H1 (cell line): ENCODE data around the gene MOSMO. TPM values are rescaled to one million over a fixed set of nuclear protein-coding genes. Genes with fewer than 3 reads are reported as not detected.
"Not testable (repeated sequence)": the region's sequence is repeated elsewhere in the genome, so short reads cannot be mapped to it uniquely, and the experiment has no call there.

ENCODE experiments used
- CTCF ChIA-PET: fragments of 300-600 bp; sonication (Branson Sonifier 250); formaldehyde crosslinking; loops from one replicate; lab custom pipeline; 2021; ENCODE audit not compliant: partially characterized antibody; lab: Charles Lee
- POLR2A ChIA-PET: fragments of 300-600 bp; sonication (Branson Sonifier 250); formaldehyde crosslinking; loops from one replicate; lab custom pipeline; 2021; ENCODE audit warnings: inconsistent platforms; ENCODE audit not compliant: partially characterized antibody; lab: Charles Lee
- DNase-seq, 2 experiments: peaks; one replicate each; pipeline versions ENCODE4 v3.0.0 to v3.0.0-alpha.2; 2010 to 2022; ENCODE audit warnings: low spot score in 2 of 2, low read depth in 1 of 2, mixed read lengths in 1 of 2
- FAIRE-seq: peaks from 2 replicates; lab custom pipeline; 2011; peaks lifted over from hg19 to GRCh38; lab: Jason Lieb, UNC
- H2AFZ ChIP-seq: 2 replicates; pipeline ENCODE4 v1.8.1; 2012; ENCODE audit warnings: low read length, inconsistent platforms
- H2AK5ac ChIP-seq: 2 replicates; pipeline ENCODE4 v1.6.1; 2013; ENCODE audit warnings: low read depth, low read length
- H2BK120ac ChIP-seq: replicated peaks from 2 replicates; pipeline ENCODE3; 2013; ENCODE audit warnings: low read depth, low read length, inconsistent platforms
- H2BK12ac ChIP-seq: 2 replicates; pipeline ENCODE4 v1.6.1; 2013; ENCODE audit warnings: low read depth, low read length
- H2BK15ac ChIP-seq: 2 replicates; pipeline ENCODE4 v1.6.1; 2013; ENCODE audit warnings: low read length
- H2BK20ac ChIP-seq: 2 replicates; pipeline ENCODE4 v1.6.1; 2013; ENCODE audit warnings: low read length
- H2BK5ac ChIP-seq: 2 replicates; pipeline ENCODE4 v1.6.1; 2013; ENCODE audit warnings: low read depth, low read length
- H3K14ac ChIP-seq: 2 replicates; pipeline ENCODE4 v1.6.1; 2013; ENCODE audit warnings: inconsistent platforms; ENCODE audit not compliant: insufficient read length
- H3K18ac ChIP-seq: 2 replicates; pipeline ENCODE4 v1.6.1; 2013; ENCODE audit warnings: low read length; ENCODE audit errors: extremely low read depth
- H3K23ac ChIP-seq: 2 replicates; pipeline ENCODE4 v1.6.1; 2013; ENCODE audit warnings: inconsistent platforms; ENCODE audit not compliant: insufficient read length
- H3K23me2 ChIP-seq: 2 replicates; pipeline ENCODE4 v1.6.1; 2013; ENCODE audit warnings: low read depth, low read length
- H3K27ac ChIP-seq: 2 replicates; pipeline ENCODE4 v1.6.1; 2011; ENCODE audit warnings: low read depth, low read length, inconsistent platforms
- H3K27me3 ChIP-seq, 4 experiments: replicated peaks in 1 of 4; 1 replicate in 1 of 4; 2 replicates in 3 of 4; pipeline versions ENCODE4 v1.6.1 to v1.8.1; 2011 to 2013; ENCODE audit warnings: low read length in 3 of 4, mild to moderate bottlenecking in 3 of 4, inconsistent platforms in 2 of 4, mixed read lengths in 2 of 4, moderate library complexity in 1 of 4; ENCODE audit not compliant: control insufficient read depth in 3 of 4, insufficient read depth in 3 of 4; ENCODE audit errors: extremely low read depth in 1 of 4
- H3K36me3 ChIP-seq, 4 experiments: 2 replicates each; pipeline versions ENCODE4 v1.6.1 to v1.8.1; 2011 to 2013; ENCODE audit warnings: mild to moderate bottlenecking in 4 of 4, low read length in 3 of 4, moderate library complexity in 2 of 4, control low read depth in 1 of 4, inconsistent platforms in 1 of 4; ENCODE audit not compliant: insufficient read depth in 4 of 4, control insufficient read depth in 2 of 4
- H3K4ac ChIP-seq: replicated peaks from 2 replicates; pipeline ENCODE3; 2013; ENCODE audit warnings: low read length, low read depth, mixed read lengths, inconsistent platforms; ENCODE audit not compliant: insufficient read length
- H3K4me1 ChIP-seq, 4 experiments: replicated peaks in 1 of 4; 1 replicate in 1 of 4; 2 replicates in 3 of 4; pipeline versions ENCODE4 v1.6.1 to v1.8.1; 2011 to 2013; ENCODE audit warnings: low read length in 3 of 4, inconsistent platforms in 2 of 4, mixed read lengths in 1 of 4; ENCODE audit not compliant: insufficient read depth in 4 of 4, control insufficient read depth in 3 of 4
- H3K4me2 ChIP-seq, 2 experiments: 2 replicates each; pipeline versions ENCODE4 v1.6.1 to v1.8.1; 2011 to 2013; ENCODE audit warnings: low read depth in 2 of 2, low read length in 2 of 2, control low read depth in 1 of 2, inconsistent platforms in 1 of 2, mild to moderate bottlenecking in 1 of 2; ENCODE audit not compliant: insufficient read depth in 1 of 2
- H3K4me3 ChIP-seq, 4 experiments: fragments of 200-600, 300-600 bp in 1 of 4; sonication (generic), shearing (Covaris generic), sonication (Bioruptor Twin) in 1 of 4; 2 replicates each; pipeline versions ENCODE4 v1.5.1 to v1.8.1; 2011 to 2016; ENCODE audit warnings: low read length in 4 of 4, low read depth in 3 of 4, control low read depth in 2 of 4, inconsistent platforms in 2 of 4, mild to moderate bottlenecking in 2 of 4, mixed read lengths in 1 of 4, moderate library complexity in 1 of 4; ENCODE audit not compliant: insufficient read depth in 2 of 4; ENCODE audit errors: extremely low read depth in 1 of 4
- H3K56ac ChIP-seq: replicated peaks from 2 replicates; pipeline ENCODE3; 2013; ENCODE audit warnings: low read depth, mild to moderate bottlenecking, mixed read lengths, low read length, inconsistent platforms; ENCODE audit not compliant: insufficient read length
- H3K79me1 ChIP-seq: 2 replicates; pipeline ENCODE4 v1.6.1; 2013; ENCODE audit warnings: low read depth, low read length, control low read depth
- H3K79me2 ChIP-seq, 2 experiments: 2 replicates each; pipeline versions ENCODE4 v1.6.1 to v1.8.1; 2012 to 2013; ENCODE audit warnings: low read length in 2 of 2, mild to moderate bottlenecking in 2 of 2, inconsistent platforms in 1 of 2; ENCODE audit not compliant: insufficient read depth in 2 of 2, control insufficient read depth in 1 of 2
- H3K9ac ChIP-seq, 4 experiments: replicated peaks in 1 of 4; 1 replicate in 1 of 4; 2 replicates in 3 of 4; pipeline versions ENCODE4 v1.6.1 to v1.8.1; 2011 to 2013; ENCODE audit warnings: low read depth in 3 of 4, low read length in 3 of 4, control low read depth in 2 of 4, mild to moderate bottlenecking in 2 of 4, moderate library complexity in 2 of 4, inconsistent platforms in 1 of 4; ENCODE audit errors: extremely low read depth in 1 of 4
- H3K9me3 ChIP-seq, 2 experiments: 2 replicates each; pipeline versions ENCODE4 v1.6.1 to v1.8.1; 2012 to 2013; ENCODE audit warnings: mild to moderate bottlenecking in 2 of 2, moderate library complexity in 2 of 2, control low read depth in 1 of 2, inconsistent platforms in 1 of 2, low read depth in 1 of 2, low read length in 1 of 2, mixed read lengths in 1 of 2; ENCODE audit not compliant: insufficient read depth in 2 of 2
- H4K20me1 ChIP-seq, 2 experiments: replicated peaks in 1 of 2; 2 replicates each; pipeline versions ENCODE3 to v1.8.1; 2011 to 2013; ENCODE audit warnings: inconsistent platforms in 2 of 2, low read length in 2 of 2, mild to moderate bottlenecking in 1 of 2; ENCODE audit not compliant: insufficient read depth in 2 of 2, control insufficient read depth in 1 of 2
- H4K5ac ChIP-seq: 2 replicates; pipeline ENCODE4 v1.6.1; 2013; ENCODE audit warnings: low read length, low read depth, mixed read lengths, inconsistent platforms; ENCODE audit not compliant: insufficient read length
- H4K8ac ChIP-seq: 2 replicates; pipeline ENCODE4 v1.8.0; 2013; ENCODE audit warnings: mild to moderate bottlenecking, moderate library complexity, low read length, inconsistent platforms; ENCODE audit not compliant: insufficient read depth; ENCODE audit errors: extremely low read depth
- H4K91ac ChIP-seq: replicated peaks from 2 replicates; pipeline ENCODE3; 2013; ENCODE audit warnings: low read length, mixed read lengths, inconsistent platforms; ENCODE audit not compliant: insufficient read length
- WGBS, 2 experiments: shearing (Covaris generic) in 1 of 2; methylation state at CpG; one replicate each; pipeline versions ENCODE4 v1.1.6 to v1.1.7; 2013 to 2015; ENCODE audit warnings: low lambda C conversion rate in 2 of 2, mixed read lengths in 2 of 2, inconsistent platforms in 1 of 2, low coverage in 1 of 2, missing lambda C conversion rate in 1 of 2; ENCODE audit not compliant: insufficient replicate concordance in 2 of 2, insufficient coverage in 1 of 2, insufficient read length in 1 of 2; ENCODE audit errors: extremely low coverage in 1 of 2, missing lambda C conversion rate in 1 of 2; 5-methylcytosine and 5-hydroxymethylcytosine counted together
- polyA plus RNA-seq, 7 experiments: library from polyadenylated mRNA; depleted of rRNA in 3 of 7; stranded (reverse) in 5 of 7; unstranded in 2 of 7; fragments of >200 nt in 5 of 7; fragments of 200-250 nt in 2 of 7; gene quantifications; 1 replicate in 5 of 7; 2 replicates in 1 of 7; 4 replicates in 1 of 7; pipeline versions ENCODE4 v1.2.1 to v1.2.3, GENCODE V29; 2011 to 2013; ENCODE audit warnings: missing spikeins in 2 of 7, mixed read lengths in 2 of 7
- total RNA-seq: library from RNA; stranded (reverse); fragmentation: NEBNext Ultra II Directional; extraction: Animal tissue kit (Norgen Biotek cat#: 25700); gene quantifications from 2 replicates; pipeline ENCODE4 v1.2.1, GENCODE V29; 2021

The MOSMO gene
- total and polyA plus RNA-seq, 2 of the 8 experiments (the other 6 are each of a cell fraction or from before 2014, with no cell fraction given), result 8.6 to 14.8 TPM

GRCh38 chr16:22002047-22002446 is 5.9 kb upstream of the MOSMO start:
- ChIA-PET CTCF (interaction anchor here (0.7 to 19.4 kb wide), 24 partner anchors 9 to 305 kb away, joined by 3 to 247 read pairs (median 4); partner anchors contain the start of gene VWA3A), POLR2A (interaction anchor here (1.0 to 1.2 kb wide), 2 partner anchors 14 to 187 kb away, joined by 3 read pairs; no protein-coding TSS in a partner anchor)
- not testable (repeated sequence) for H3K9ac ChIP-seq, H3K4ac ChIP-seq, H3K27me3 ChIP-seq, H4K5ac ChIP-seq, H2BK12ac ChIP-seq, H3K9me3 ChIP-seq, H2BK5ac ChIP-seq, H3K18ac ChIP-seq, DNase-seq, H3K79me2 ChIP-seq, H2BK20ac ChIP-seq, H3K23me2 ChIP-seq, H3K4me2 ChIP-seq, FAIRE-seq, H2AFZ ChIP-seq, H4K8ac ChIP-seq, H4K20me1 ChIP-seq, H3K4me3 ChIP-seq, H3K4me1 ChIP-seq, H3K56ac ChIP-seq, H3K27ac ChIP-seq, H4K91ac ChIP-seq, H2BK120ac ChIP-seq, H2BK15ac ChIP-seq, H2AK5ac ChIP-seq, H3K14ac ChIP-seq, H3K23ac ChIP-seq, H3K36me3 ChIP-seq, H3K79me1 ChIP-seq
- 100% methylated on average over 1 of the region's 1 CpG; no CpG with 5 or more reads in 1 of the 2 experiments for WGBS, 2 experiments
